ENCODE results near the gene UHRF2.

DNA sequence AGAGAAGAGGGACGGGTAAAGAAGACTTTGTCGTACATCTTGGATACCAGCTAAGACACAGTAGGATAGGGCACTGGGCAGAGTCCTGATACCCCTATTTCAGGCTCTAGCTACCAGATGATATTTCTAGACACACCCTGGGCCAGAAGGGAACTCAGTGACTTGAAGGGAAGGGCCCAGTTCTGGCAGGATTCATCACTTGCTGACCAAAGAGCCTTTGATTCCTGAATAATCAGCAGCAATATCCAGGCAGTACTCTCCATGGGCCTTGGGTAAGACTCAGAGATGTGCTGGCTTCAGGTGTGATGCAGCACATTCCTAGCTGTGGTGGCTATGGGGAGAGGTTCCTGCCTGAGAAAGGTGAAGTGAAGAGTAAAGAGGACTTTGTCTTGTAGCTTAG is 44.2 kb upstream of the UHRF2 start:
- TF ChIP-seq CTCF (IDR thresholded peaks at IDR 0.05), result no peak
- no peak for TF ChIP-seq RAD21 (IDR thresholded peaks at IDR 0.05; ENCODE audit: low read length)
- no peak for TF ChIP-seq SIN3A (IDR thresholded peaks at IDR 0.05; ENCODE audit: borderline replicate concordance, low read depth, low read length)

Data from SK-N-SH (cell line).